Lower leg skin (tissue), 3 donors: ENCODE results near the gene SWAP70.

Experiments
- CTCF ChIP-seq, 3 donors: fragments of 450-650 bp; IDR thresholded peaks; one replicate each; pipeline ENCODE4 v1.5.1; 2016; ENCODE audit warnings: antibody characterized with exemption in 3 of 3, mild to moderate bottlenecking in 3 of 3, moderate library complexity in 2 of 3
- POLR2A ChIP-seq, 2 donors: fragments of 450-650 bp; IDR thresholded peaks; one replicate each; pipeline ENCODE4 v1.6.1; 2016 to 2017; ENCODE audit warnings: antibody characterized with exemption in 2 of 2, mild to moderate bottlenecking in 1 of 2, moderate library complexity in 1 of 2

GRCh38 chr11:9656864-9657263 is 7.0 kb upstream of the SWAP70 start:
- TF ChIP-seq CTCF (IDR thresholded peaks at IDR 0.05) (no peak), POLR2A (IDR thresholded peaks at IDR 0.05) (no peak)
